Inferior parietal cortex (tissue), 1 donor: ENCODE measurements around the gene NOP16.
A peak's percentile ranks its signal among the peaks of the same experiment; 100 is the strongest.
"Not testable (repeated sequence)": the region's sequence is repeated elsewhere in the genome, so short reads cannot be mapped to it uniquely, and the experiment has no call there.

Experiments
- DNase-seq: peaks from one replicate; pipeline ENCODE4 v3.0.0-alpha.2; 2016; ENCODE audit errors: extremely low spot score

NOP16 gene

GRCh38 chr5:176409765-176410164 is 21.4 kb upstream of the NOP16 start:
- no peak for DNase-seq

GRCh38 chr5:176408590-176408989 is 20.2 kb upstream of the NOP16 start:
- no peak for DNase-seq

- DNase-seq = not testable (repeated sequence)
These were observed 19.8 kb upstream of the NOP16 start for GRCh38 chr5:176408252-176408573.

- peak; percentile 37 for DNase-seq
These were observed 19.3 kb upstream of the NOP16 start for GRCh38 chr5:176407456-176408251.

- DNase-seq = no peak
These were observed 18.1 kb upstream of the NOP16 start for GRCh38 chr5:176406436-176407052.

- DNase-seq = no peak
These were observed 17.4 kb upstream of the NOP16 start for GRCh38 chr5:176405656-176406435.

GRCh38 chr5:176401281-176402205 is 13.1 kb upstream of the NOP16 start:
- no peak for DNase-seq

- DNase-seq = no peak
These were observed 12.2 kb upstream of the NOP16 start for GRCh38 chr5:176400382-176401156.

GRCh38 chr5:176397736-176398420 is 9.5 kb upstream of the NOP16 start:
- DNase-seq = no peak

- no peak for DNase-seq
These were observed 7.9 kb upstream of the NOP16 start for GRCh38 chr5:176396330-176396729.

GRCh38 chr5:176394881-176395675 is 6.7 kb upstream of the NOP16 start:
- no peak for DNase-seq

GRCh38 chr5:176394096-176394495 is 5.7 kb upstream of the NOP16 start:
- DNase-seq = no peak

GRCh38 chr5:176392526-176392925 is 4.1 kb upstream of the NOP16 start:
- DNase-seq = no peak

- no peak for DNase-seq
These were observed 3.6 kb upstream of the NOP16 start for GRCh38 chr5:176391999-176392398.

GRCh38 chr5:176391479-176391878 is 3.1 kb upstream of the NOP16 start:
- DNase-seq = no peak

GRCh38 chr5:176389135-176390123 is 1.0 kb upstream of the NOP16 start:
- DNase-seq = no peak

GRCh38 chr5:176388003-176388443 is 375 bp downstream of the NOP16 start:
- DNase-seq = no peak

GRCh38 chr5:176387384-176387925 is 943 bp downstream of the NOP16 start:
- DNase-seq = no peak
